Kidney (tissue), 14 donors: ENCODE results near the gene MCRIP2. TPM values are rescaled to one million over a fixed set of nuclear protein-coding genes. Genes with fewer than 3 reads are reported as not detected.

ENCODE experiments used
- DNase-seq, 5 donors: peaks; one replicate each; pipeline ENCODE4 v3.0.0-alpha.2; 2013 to 2020
- FAIRE-seq: peaks from 2 replicates; lab custom pipeline; 2012; peaks lifted over from hg19 to GRCh38; lab: Jason Lieb, UNC
- H3K27ac ChIP-seq, 2 donors: one replicate each; pipeline ENCODE4 v1.7.0; 2013; ENCODE audit warnings: low read depth in 2 of 2, low read length in 2 of 2, inconsistent platforms in 1 of 2
- H3K27me3 ChIP-seq: one replicate; pipeline ENCODE4 v1.7.1; 2013; ENCODE audit warnings: low read length, inconsistent platforms; ENCODE audit not compliant: control insufficient read depth, insufficient read depth
- H3K36me3 ChIP-seq, 3 donors: one replicate each; pipeline versions ENCODE4 v1.7.0 to v1.7.1; 2013; ENCODE audit warnings: low read length in 3 of 3, control low read depth in 1 of 3, inconsistent platforms in 1 of 3; ENCODE audit not compliant: insufficient read depth in 3 of 3, control insufficient read depth in 2 of 3
- H3K4me1 ChIP-seq, 3 donors: one replicate each; pipeline versions ENCODE4 v1.7.0 to v1.7.1; 2013; ENCODE audit warnings: low read length in 3 of 3, inconsistent platforms in 1 of 3, low read depth in 1 of 3; ENCODE audit not compliant: control insufficient read depth in 2 of 3, insufficient read depth in 2 of 3
- H3K4me3 ChIP-seq, 3 donors: one replicate each; pipeline versions ENCODE4 v1.7.0 to v1.8.1; 2013; ENCODE audit warnings: low read length in 3 of 3, control low read depth in 1 of 3, inconsistent platforms in 1 of 3
- H3K9ac ChIP-seq, 3 donors: one replicate each; pipeline versions ENCODE4 v1.7.0 to v1.7.1; 2013; ENCODE audit warnings: low read length in 3 of 3, control low read depth in 1 of 3, inconsistent platforms in 1 of 3
- H3K9me3 ChIP-seq, 3 donors: one replicate each; pipeline versions ENCODE4 v1.7.0 to v1.7.1; 2013; ENCODE audit warnings: low read length in 3 of 3, control low read depth in 1 of 3, inconsistent platforms in 1 of 3; ENCODE audit not compliant: control insufficient read depth in 2 of 3, insufficient read depth in 1 of 3
- intact Hi-C: fragments of 100-400 bp; cut with DNase I; formaldehyde crosslinking; loops from one replicate; pipeline ENCODE4 v1.11.1; 2022
- polyA plus RNA-seq: library from polyadenylated mRNA; stranded (reverse); fragments of 350-450 nt; fragmentation: Illumina TruSeq; extraction: RNeasy Lipid Tissue Mini Kit (QIAGEN cat#74804); gene quantifications from one replicate; pipeline ENCODE4 v1.2.3, GENCODE V29; 2014; ENCODE audit warnings: low read depth, low replicate concordance; ENCODE audit not compliant: insufficient read depth
- total RNA-seq: library from RNA; stranded (reverse); fragmentation: NEBNext Ultra II Directional; extraction: Animal tissue kit (Norgen Biotek cat#: 25700); gene quantifications from one replicate; pipeline ENCODE4 v1.2.1, GENCODE V29; 2021
- TF ChIP-seq, protein P1 (sequence below): IDR thresholded peaks from 3 replicates; pipeline ENCODE4 v1.5.1; 2012; ENCODE audit warnings: mild to moderate bottlenecking, moderate library complexity, borderline replicate concordance; ENCODE audit not compliant: insufficient read depth; ENCODE audit errors: extremely low read depth
- donor health status: control.
- donor health status: control.
- donor health status: control.
- donor health status: control.
- donor health status: control.
- donor health status: DM: yes; HTN: yes; CAD: no.
- donor health status: Normal renal cell carcinoma (clear cell type).

Gene MCRIP2
- total and polyA plus RNA-seq, 2 donors from 2014 or later, result 36.9 to 265 TPM

DNA sequence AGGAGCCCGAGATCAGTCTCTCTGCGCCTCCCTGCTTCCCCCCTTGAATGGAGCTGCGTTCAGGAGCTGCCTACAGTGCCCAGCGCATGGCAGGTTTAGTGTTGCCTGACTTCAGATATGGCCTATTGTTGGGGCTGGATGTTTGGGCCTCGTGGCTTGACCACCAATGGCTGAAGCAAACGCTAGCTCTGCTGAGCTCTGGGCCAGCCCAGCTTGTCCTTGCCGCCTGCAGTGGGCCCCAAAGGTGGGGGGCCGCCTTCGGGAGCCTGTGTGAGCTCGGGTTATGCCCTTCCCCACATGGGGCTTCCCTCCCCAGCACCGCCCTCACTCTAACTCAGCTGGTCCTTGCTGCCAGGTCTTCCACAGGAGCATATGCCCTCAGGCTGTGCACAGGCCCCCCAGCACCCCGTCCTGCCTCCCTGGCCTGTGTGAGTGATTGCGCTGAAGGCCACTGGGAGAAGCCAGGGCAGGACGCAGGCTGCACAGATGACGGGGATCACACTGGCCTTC is 3.5 kb upstream of the MCRIP2 start:
- no peak for FAIRE-seq
- Histone ChIP-seq H3K27ac (peak overlapping the region; percentile 52 to 67), H3K4me3 (no peak overlapping the region), H3K9ac (no peak overlapping the region), H3K36me3 (no peaks in the 10 kb centered on the region), H3K27me3 (no peaks in the 10 kb centered on the region), H3K9me3 (no peaks in the 10 kb centered on the region), H3K4me1 (peaks cover 0 to 25% (median 0%) of the 10 kb centered on the region in 3 donors)
- intact Hi-C loops, result no loop called here
- no peak for DNase-seq
- TF ChIP-seq, protein P1, sequence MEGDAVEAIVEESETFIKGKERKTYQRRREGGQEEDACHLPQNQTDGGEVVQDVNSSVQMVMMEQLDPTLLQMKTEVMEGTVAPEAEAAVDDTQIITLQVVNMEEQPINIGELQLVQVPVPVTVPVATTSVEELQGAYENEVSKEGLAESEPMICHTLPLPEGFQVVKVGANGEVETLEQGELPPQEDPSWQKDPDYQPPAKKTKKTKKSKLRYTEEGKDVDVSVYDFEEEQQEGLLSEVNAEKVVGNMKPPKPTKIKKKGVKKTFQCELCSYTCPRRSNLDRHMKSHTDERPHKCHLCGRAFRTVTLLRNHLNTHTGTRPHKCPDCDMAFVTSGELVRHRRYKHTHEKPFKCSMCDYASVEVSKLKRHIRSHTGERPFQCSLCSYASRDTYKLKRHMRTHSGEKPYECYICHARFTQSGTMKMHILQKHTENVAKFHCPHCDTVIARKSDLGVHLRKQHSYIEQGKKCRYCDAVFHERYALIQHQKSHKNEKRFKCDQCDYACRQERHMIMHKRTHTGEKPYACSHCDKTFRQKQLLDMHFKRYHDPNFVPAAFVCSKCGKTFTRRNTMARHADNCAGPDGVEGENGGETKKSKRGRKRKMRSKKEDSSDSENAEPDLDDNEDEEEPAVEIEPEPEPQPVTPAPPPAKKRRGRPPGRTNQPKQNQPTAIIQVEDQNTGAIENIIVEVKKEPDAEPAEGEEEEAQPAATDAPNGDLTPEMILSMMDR, result no peak

DNA sequence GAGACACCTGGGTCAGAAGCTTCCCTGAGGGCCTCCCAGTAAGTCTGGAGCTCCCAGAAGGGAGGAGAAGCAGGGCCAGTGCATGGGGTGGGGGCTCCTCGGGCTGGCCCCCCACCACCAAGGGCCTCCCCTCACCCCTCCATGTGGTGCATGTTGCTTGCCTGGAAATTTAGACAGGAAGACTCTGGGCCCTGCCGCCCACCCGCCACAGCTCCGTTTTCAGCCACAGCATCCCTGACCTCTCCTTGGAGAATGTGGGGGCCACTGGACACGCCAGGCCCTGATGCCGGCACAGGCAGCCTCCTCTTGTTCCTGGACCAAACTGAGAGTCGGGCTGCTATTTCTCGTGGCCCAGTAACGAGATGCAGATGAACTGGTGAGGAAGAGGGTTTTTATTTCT is 2.8 kb upstream of the MCRIP2 start:
- FAIRE-seq, result no peak
- no peaks in the 10 kb centered on the region for H3K36me3 ChIP-seq
- H3K4me1 ChIP-seq, result peaks cover 0 to 25% (median 0%) of the 10 kb centered on the region in 3 donors
- H3K9me3 ChIP-seq, result no peaks in the 10 kb centered on the region
- no peaks in the 10 kb centered on the region for H3K27me3 ChIP-seq
- H3K4me3 ChIP-seq, result no peak overlapping the region
- no peak overlapping the region for H3K9ac ChIP-seq
- peak overlapping the region; percentile 32 to 52 for H3K27ac ChIP-seq
- TF ChIP-seq, protein P1, result no peak
- no peak for DNase-seq
- intact Hi-C loops, result no loop called here

DNA sequence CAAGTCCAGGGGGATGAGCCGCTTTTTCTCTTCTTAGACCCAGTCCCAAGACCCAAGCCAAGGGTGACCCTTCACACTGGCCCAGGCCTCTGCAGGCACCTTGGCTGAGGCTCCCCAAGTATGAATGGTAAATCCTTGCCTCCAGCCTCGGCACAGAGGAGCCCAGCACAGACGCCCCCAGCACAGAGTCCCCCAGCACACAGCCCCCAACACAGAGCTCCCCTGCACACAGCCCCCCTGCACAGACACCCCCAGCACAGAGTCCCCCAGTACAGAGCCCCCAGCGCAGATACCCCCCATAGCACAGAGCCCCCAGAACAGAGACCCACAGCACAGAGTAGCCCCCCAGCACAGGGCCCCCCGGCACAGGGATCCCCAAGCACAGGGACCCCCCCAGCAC is 1.0 kb upstream of the MCRIP2 start:
- H3K4me3 ChIP-seq, result no peak overlapping the region
- TF ChIP-seq, protein P1, result no peak
- DNase-seq (no peak), FAIRE-seq (no peak)
- no peaks in the 10 kb centered on the region for H3K9me3 ChIP-seq
- peak overlapping the region in 1 of 2 donors; percentile 80 for H3K27ac ChIP-seq
- no peaks in the 10 kb centered on the region for H3K36me3 ChIP-seq
- peaks cover 0 to 23% (median 0%) of the 10 kb centered on the region in 3 donors for H3K4me1 ChIP-seq
- no peaks in the 10 kb centered on the region for H3K27me3 ChIP-seq
- intact Hi-C loops, result no loop called here
- peak overlapping the region in 1 of 3 donors; percentile 81 for H3K9ac ChIP-seq
